Measurements from ENCODE around the gene ARMC9.

Gene ARMC9

GRCh38 chr2:231422056-231422455 lies 223.6 kb downstream of the ARMC9 start:
- ChIA-PET CTCF (interaction anchor here (4.9 kb wide), 1 partner anchor 10 kb away, joined by 34 read pairs; no protein-coding TSS in a partner anchor), POLR2A (no interaction called here)
- TF ChIP-seq CTCF (IDR thresholded peaks at IDR 0.05; ENCODE audit: control extremely low read depth, extremely low read depth, low read depth, missing control alignments) = no peak
- no peak for DNase-seq (ENCODE audit: extremely low spot score)

- TF ChIP-seq CTCF (IDR thresholded peaks at IDR 0.05; ENCODE audit: control extremely low read depth, extremely low read depth, low read depth, missing control alignments) = no peak
- no peak for DNase-seq (ENCODE audit: extremely low spot score)
- POLR2A ChIA-PET = no interaction called here
- CTCF ChIA-PET = interaction anchor here (4.9 kb wide), 1 partner anchor 11 kb away, joined by 34 read pairs; no protein-coding TSS in a partner anchor
Measured at GRCh38 chr2:231423176-231423575, 224.7 kb downstream of the ARMC9 start.

All from GM10248 (cell line).